CD14-positive monocyte (primary cell): Measurements from ENCODE around the gene EVX1. TPM values are rescaled to one million over a fixed set of nuclear protein-coding genes. Genes with fewer than 3 reads are reported as not detected.

ENCODE experiments used
- DNase-seq, 3 donors: peaks; one replicate each; pipeline ENCODE4 v3.0.0-alpha.2; 2011 to 2022
- H2AFZ ChIP-seq: 2 replicates; pipeline ENCODE4 v1.6.0; 2012; ENCODE audit warnings: mild to moderate bottlenecking, low read depth, low read length, inconsistent platforms; ENCODE audit not compliant: insufficient read depth, poor library complexity, severe bottlenecking
- H3K27ac ChIP-seq, 2 donors: 1 replicate in 1 of 2; 2 replicates in 1 of 2; pipeline ENCODE4 v1.5.1; 2012 to 2013; ENCODE audit warnings: low read length in 2 of 2, control low read depth in 1 of 2, inconsistent platforms in 1 of 2, low read depth in 1 of 2, mild to moderate bottlenecking in 1 of 2
- H3K27me3 ChIP-seq, 2 donors: one replicate each; pipeline versions ENCODE4 v1.6.0 to v1.6.1; 2011 to 2013; ENCODE audit warnings: low read length in 2 of 2; ENCODE audit not compliant: control insufficient read depth in 2 of 2, insufficient read depth in 2 of 2
- H3K36me3 ChIP-seq, 2 donors: replicated peaks in 1 of 2; 1 replicate in 1 of 2; 2 replicates in 1 of 2; pipeline versions ENCODE4 v1.5.1 to v1.6.1; 2012 to 2013; ENCODE audit warnings: low read length in 2 of 2, control low read depth in 1 of 2, inconsistent platforms in 1 of 2, mild to moderate bottlenecking in 1 of 2; ENCODE audit not compliant: insufficient read depth in 2 of 2, control insufficient read depth in 1 of 2
- H3K4me1 ChIP-seq, 2 donors: 1 replicate in 1 of 2; 2 replicates in 1 of 2; pipeline versions ENCODE4 v1.5.1 to v1.6.1; 2012 to 2013; ENCODE audit warnings: low read length in 2 of 2, control low read depth in 1 of 2, inconsistent platforms in 1 of 2, mild to moderate bottlenecking in 1 of 2, moderate library complexity in 1 of 2; ENCODE audit not compliant: insufficient read depth in 2 of 2, control insufficient read depth in 1 of 2
- H3K4me2 ChIP-seq: replicated peaks from 2 replicates; pipeline ENCODE3; 2012; ENCODE audit warnings: low read length, moderate library complexity, mild to moderate bottlenecking; ENCODE audit not compliant: poor library complexity, severe bottlenecking; ENCODE audit errors: extremely low read depth
- H3K4me3 ChIP-seq, 3 experiments: fragments of 200-600 bp in 1 of 3; sonication (generic) in 1 of 3; replicated peaks in 1 of 3; 1 replicate in 2 of 3; 2 replicates in 1 of 3; pipeline ENCODE4 v1.5.1; 2011 to 2013; ENCODE audit warnings: low read length in 3 of 3, mild to moderate bottlenecking in 3 of 3, control low read depth in 2 of 3, low read depth in 2 of 3, inconsistent platforms in 1 of 3, moderate library complexity in 1 of 3
- H3K79me2 ChIP-seq: 2 replicates; pipeline ENCODE4 v1.6.0; 2012; ENCODE audit warnings: mild to moderate bottlenecking, control low read depth, inconsistent platforms, low read length, moderate library complexity; ENCODE audit not compliant: insufficient read depth
- H3K9ac ChIP-seq: 2 replicates; pipeline ENCODE4 v1.6.0; 2017; ENCODE audit warnings: low read length, mild to moderate bottlenecking; ENCODE audit not compliant: insufficient read depth, poor library complexity, severe bottlenecking
- H3K9me3 ChIP-seq, 2 donors: replicated peaks in 1 of 2; 1 replicate in 1 of 2; 2 replicates in 1 of 2; pipeline versions ENCODE4 v1.5.1 to v1.6.1; 2012 to 2013; ENCODE audit warnings: low read length in 2 of 2, control low read depth in 1 of 2; ENCODE audit not compliant: control insufficient read depth in 1 of 2, insufficient read depth in 1 of 2
- H4K20me1 ChIP-seq: 2 replicates; pipeline ENCODE4 v1.6.0; 2012; ENCODE audit warnings: mild to moderate bottlenecking, low read length, control low read depth, moderate library complexity; ENCODE audit not compliant: insufficient read depth
- H3K27ac Mint-ChIP-seq, 7 donors: one replicate each; pipeline ENCODE4 v1.8.0; 2020; ENCODE audit warnings: mild to moderate bottlenecking in 7 of 7, mixed read lengths in 7 of 7, moderate library complexity in 6 of 7, inconsistent platforms in 2 of 7
- H3K27me3 Mint-ChIP-seq, 3 donors: one replicate each; pipeline ENCODE4 v1.8.0; 2021 to 2022; ENCODE audit warnings: low read depth in 3 of 3, mild to moderate bottlenecking in 3 of 3, mixed read lengths in 3 of 3, moderate library complexity in 3 of 3, inconsistent platforms in 1 of 3
- H3K36me3 Mint-ChIP-seq, 2 donors: one replicate each; pipeline ENCODE4 v1.8.0; 2020; ENCODE audit warnings: mixed read lengths in 2 of 2, inconsistent platforms in 1 of 2, mild to moderate bottlenecking in 1 of 2
- H3K4me1 Mint-ChIP-seq: one replicate; pipeline ENCODE4 v1.8.0; 2020; ENCODE audit warnings: mild to moderate bottlenecking, mixed read lengths
- H3K4me3 Mint-ChIP-seq, 2 donors: one replicate each; pipeline ENCODE4 v1.8.0; 2020; ENCODE audit warnings: mild to moderate bottlenecking in 2 of 2, mixed read lengths in 2 of 2, moderate library complexity in 1 of 2
- H3K9me3 Mint-ChIP-seq, 7 donors: one replicate each; pipeline ENCODE4 v1.8.0; 2020 to 2022; ENCODE audit warnings: mixed read lengths in 7 of 7, mild to moderate bottlenecking in 6 of 7, moderate library complexity in 6 of 7, inconsistent platforms in 2 of 7
- CTCF ChIP-seq: fragments of 200-600 bp; IDR thresholded peaks from one replicate; pipeline ENCODE4 v1.8.0; 2022; ENCODE audit warnings: antibody characterized with exemption, mild to moderate bottlenecking
- WGBS: methylation state at CpG from one replicate; pipeline ENCODE4 v1.1.5; 2013; ENCODE audit warnings: missing lambda C conversion rate; ENCODE audit not compliant: insufficient coverage; 5-methylcytosine and 5-hydroxymethylcytosine counted together
- intact Hi-C, 2 donors: fragments of 100-400 bp; cut with micrococcal nuclease; formaldehyde crosslinking; loops; one replicate each; pipeline versions ENCODE4 v1.15.0 to v1.15.1; 2023
- polyA plus RNA-seq, 3 donors: library from polyadenylated mRNA; depleted of rRNA in 1 of 3; unstranded in 2 of 3; stranded (reverse) in 1 of 3; fragments of 300-500 nt in 2 of 3; fragments of >200 nt in 1 of 3; fragmentation: Illumina TruSeq in 2 of 3; gene quantifications; 1 replicate in 2 of 3; 2 replicates in 1 of 3; pipeline ENCODE4 v1.2.3, GENCODE V29; 2012 to 2021

EVX1 gene
- polyA plus RNA-seq, 3 donors: not detected

DNA sequence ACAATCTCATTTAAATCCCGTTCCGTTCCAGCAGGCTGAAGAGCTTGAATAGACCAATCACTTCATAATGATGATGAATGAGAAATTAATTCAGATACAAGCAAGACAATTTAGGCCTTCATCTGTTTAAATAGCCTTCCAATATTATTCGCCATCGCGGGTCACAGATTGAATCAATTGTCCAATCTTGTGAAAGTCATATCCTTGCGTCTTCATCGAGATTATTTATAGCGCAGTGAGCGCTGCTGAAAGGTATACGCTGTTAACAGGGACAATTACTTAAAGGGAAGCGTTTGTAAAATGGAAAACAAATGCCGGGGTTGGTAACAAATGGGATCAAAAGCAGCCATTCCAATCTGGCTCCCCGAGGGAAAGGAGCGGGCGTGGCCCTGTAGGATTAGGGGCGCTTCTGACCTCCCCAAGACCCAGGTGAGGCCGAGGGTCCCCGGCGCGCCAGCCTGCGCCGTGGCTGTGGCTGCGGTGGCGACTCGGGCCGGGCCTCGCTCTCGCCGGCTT, 8.6 kb downstream of the EVX1 start:
- no peak overlapping the region for H2AFZ ChIP-seq
- H3K4me2 ChIP-seq: peak overlapping the region; percentile 46
- H3K4me1 Mint-ChIP-seq: peaks cover 28% of the 10 kb centered on the region
- no peak for TF ChIP-seq CTCF
- H3K27ac Mint-ChIP-seq: no peak overlapping the region
- peaks cover 2 to 7% of the 10 kb centered on the region in 2 donors for H3K36me3 Mint-ChIP-seq
- no peaks in the 10 kb centered on the region for H3K79me2 ChIP-seq
- peaks cover 17 to 27% of the 10 kb centered on the region in 2 donors for H3K4me1 ChIP-seq
- intact Hi-C loops: no loop called here
- no peak overlapping the region for H3K27ac ChIP-seq
- no peak for DNase-seq
- no peaks in the 10 kb centered on the region for H4K20me1 ChIP-seq
- peaks cover 3 to 47% of the 10 kb centered on the region in 2 donors for H3K9me3 ChIP-seq
- peaks cover 0 to 45% (median 16%) of the 10 kb centered on the region in 7 donors for H3K9me3 Mint-ChIP-seq
- H3K27me3 ChIP-seq: peaks cover 91 to 93% of the 10 kb centered on the region in 2 donors
- 5% methylated on average over 27 of the region's 29 CpGs for WGBS
- H3K4me3 ChIP-seq: peak overlapping the region in 1 of 3 experiments; percentile 51
- peak overlapping the region in 1 of 2 donors; percentile 82 for H3K4me3 Mint-ChIP-seq
- no peak overlapping the region for H3K9ac ChIP-seq
- no peaks in the 10 kb centered on the region for H3K36me3 ChIP-seq
- H3K27me3 Mint-ChIP-seq: peaks cover 91 to 99% (median 98%) of the 10 kb centered on the region in 3 donors

- H3K27ac Mint-ChIP-seq: no peak overlapping the region
Measured at GRCh38 chr7:27251652-27252590, 9.3 kb downstream of the EVX1 start.

More at GRCh38 chr7:27251652-27252590, 9.3 kb downstream of the EVX1 start:
- no peak for TF ChIP-seq CTCF
- Histone ChIP-seq H3K4me2 (peak overlapping the region; percentile 46), H3K27ac (no peak overlapping the region), H3K9ac (no peak overlapping the region), H2AFZ (no peak overlapping the region), H3K27me3 (peaks cover 85 to 92% of the 10 kb centered on the region in 2 donors), H3K36me3 (no peaks in the 10 kb centered on the region), H3K79me2 (no peaks in the 10 kb centered on the region), H3K4me3 (peak overlapping the region in 1 of 3 experiments; percentile 51), H3K4me1 (peaks cover 17 to 24% of the 10 kb centered on the region in 2 donors), H4K20me1 (no peaks in the 10 kb centered on the region), H3K9me3 (peaks cover 3 to 47% of the 10 kb centered on the region in 2 donors)
- H3K36me3 Mint-ChIP-seq: peaks cover 2 to 7% of the 10 kb centered on the region in 2 donors
- intact Hi-C loops: no loop called here
- H3K27me3 Mint-ChIP-seq: peaks cover 90 to 97% (median 95%) of the 10 kb centered on the region in 3 donors
- peaks cover 0 to 45% (median 16%) of the 10 kb centered on the region in 7 donors for H3K9me3 Mint-ChIP-seq
- H3K4me3 Mint-ChIP-seq: peak overlapping the region in 1 of 2 donors; percentile 85
- whole genome bisulfite sequencing: 3% methylated on average over 64 of the region's 72 CpGs
- H3K4me1 Mint-ChIP-seq: peaks cover 28% of the 10 kb centered on the region
- no peak for DNase-seq
